Breast epithelium (tissue), 4 donors: ENCODE data around the gene FRMD3. TPM values are rescaled to one million over a fixed set of nuclear protein-coding genes. Genes with fewer than 3 reads are reported as not detected.

Experiments
- DNase-seq, 2 donors: peaks; one replicate each; pipeline ENCODE4 v3.0.0-alpha.2; 2019; ENCODE audit warnings: low spot score in 2 of 2
- H3K27ac ChIP-seq, 2 donors: fragments of 200-600 bp; sonication (generic) in 1 of 2; one replicate each; pipeline ENCODE4 v1.5.1; 2016 to 2019; ENCODE audit warnings: mild to moderate bottlenecking in 1 of 2
- H3K27me3 ChIP-seq, 2 donors: fragments of 200-600 bp; sonication (generic) in 1 of 2; one replicate each; pipeline versions ENCODE4 v1.5.1 to v1.6.0; 2017 to 2019; ENCODE audit warnings: control low read depth in 1 of 2, mild to moderate bottlenecking in 1 of 2
- H3K36me3 ChIP-seq: fragments of 200-600 bp; one replicate; pipeline ENCODE4 v1.5.1; 2019
- H3K4me1 ChIP-seq, 2 donors: fragments of 200-600 bp; sonication (generic); one replicate each; pipeline ENCODE4 v1.5.1; 2016 to 2019; ENCODE audit warnings: control low read depth in 1 of 2
- H3K4me3 ChIP-seq, 3 donors: fragments of 200-600 bp; sonication (generic); 1 replicate in 2 of 3; 2 replicates in 1 of 3; pipeline ENCODE4 v1.5.1; 2016 to 2019; ENCODE audit warnings: mild to moderate bottlenecking in 3 of 3, moderate library complexity in 2 of 3
- H3K9me3 ChIP-seq, 2 donors: fragments of 200-600 bp; sonication (generic) in 1 of 2; one replicate each; pipeline ENCODE4 v1.5.1; 2016 to 2019; ENCODE audit warnings: control low read depth in 1 of 2
- POLR2A ChIP-seq: fragments of 450-650 bp; IDR thresholded peaks from one replicate; pipeline ENCODE4 v1.6.1; 2016; ENCODE audit warnings: antibody characterized with exemption, mild to moderate bottlenecking, moderate library complexity
- POLR2AphosphoS5 ChIP-seq, 3 donors: sonication (generic); formaldehyde crosslinking; IDR thresholded peaks; one replicate each; pipeline ENCODE4 v1.6.1; 2017; ENCODE audit warnings: antibody characterized with exemption in 3 of 3
- intact Hi-C: fragments of 100-400 bp; cut with DNase I; formaldehyde crosslinking; loops from one replicate; pipeline ENCODE4 v1.15.1; 2023; ENCODE audit warnings: low total_unique reads
- total RNA-seq, 3 donors: library from RNA; depleted of rRNA; stranded (reverse); fragments of >200 nt; gene quantifications; one replicate each; pipeline ENCODE4 v1.1.0, GENCODE V29; 2016
- TF ChIP-seq, protein P1 (sequence below), 3 donors: fragments of 450-650 bp; IDR thresholded peaks; one replicate each; pipeline ENCODE4 v1.5.1; 2016 to 2017; ENCODE audit warnings: antibody characterized with exemption in 3 of 3, mild to moderate bottlenecking in 3 of 3, moderate library complexity in 3 of 3

FRMD3 gene
- total RNA-seq, 3 donors from 2014 or later, result 6.3 to 14.1 (median 14.1) TPM

DNA sequence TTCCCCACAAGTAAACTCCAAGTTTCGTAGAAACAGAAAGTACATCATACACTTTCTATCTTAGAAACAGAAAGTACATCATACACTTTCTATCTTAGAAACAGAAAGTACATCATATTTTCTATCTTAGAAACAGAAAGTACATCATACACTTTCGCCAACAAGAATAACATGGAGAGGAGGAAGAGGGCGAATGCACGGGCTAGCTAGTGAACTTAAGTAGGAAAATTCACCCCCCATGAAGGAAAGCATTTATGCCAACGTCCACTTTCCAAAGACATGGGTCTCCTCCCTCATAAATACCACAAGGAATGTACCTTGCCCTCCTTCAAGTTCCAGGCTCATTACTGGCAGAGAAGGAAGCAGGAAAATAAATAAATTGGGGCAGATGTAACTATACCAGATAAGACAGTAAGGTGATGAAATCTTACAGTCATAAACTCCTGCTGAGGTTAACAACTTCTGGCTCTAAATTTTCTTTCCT is 64.7 kb downstream of the FRMD3 start:
- TF ChIP-seq POLR2A (no peak), POLR2AphosphoS5 (IDR thresholded peaks at IDR 0.05) (no peak)
- TF ChIP-seq, protein P1, sequence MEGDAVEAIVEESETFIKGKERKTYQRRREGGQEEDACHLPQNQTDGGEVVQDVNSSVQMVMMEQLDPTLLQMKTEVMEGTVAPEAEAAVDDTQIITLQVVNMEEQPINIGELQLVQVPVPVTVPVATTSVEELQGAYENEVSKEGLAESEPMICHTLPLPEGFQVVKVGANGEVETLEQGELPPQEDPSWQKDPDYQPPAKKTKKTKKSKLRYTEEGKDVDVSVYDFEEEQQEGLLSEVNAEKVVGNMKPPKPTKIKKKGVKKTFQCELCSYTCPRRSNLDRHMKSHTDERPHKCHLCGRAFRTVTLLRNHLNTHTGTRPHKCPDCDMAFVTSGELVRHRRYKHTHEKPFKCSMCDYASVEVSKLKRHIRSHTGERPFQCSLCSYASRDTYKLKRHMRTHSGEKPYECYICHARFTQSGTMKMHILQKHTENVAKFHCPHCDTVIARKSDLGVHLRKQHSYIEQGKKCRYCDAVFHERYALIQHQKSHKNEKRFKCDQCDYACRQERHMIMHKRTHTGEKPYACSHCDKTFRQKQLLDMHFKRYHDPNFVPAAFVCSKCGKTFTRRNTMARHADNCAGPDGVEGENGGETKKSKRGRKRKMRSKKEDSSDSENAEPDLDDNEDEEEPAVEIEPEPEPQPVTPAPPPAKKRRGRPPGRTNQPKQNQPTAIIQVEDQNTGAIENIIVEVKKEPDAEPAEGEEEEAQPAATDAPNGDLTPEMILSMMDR (IDR thresholded peaks at IDR 0.05), result no peak
- H3K27me3 ChIP-seq, result no peaks in the 10 kb centered on the region
- H3K9me3 ChIP-seq, result no peaks in the 10 kb centered on the region
- H3K4me3 ChIP-seq, result peak overlapping the region in 1 of 3 donors; percentile 21
- intact Hi-C loops, result no loop called here
- no peaks in the 10 kb centered on the region for H3K36me3 ChIP-seq
- DNase-seq, result no peak
- H3K4me1 ChIP-seq, result no peaks in the 10 kb centered on the region
- peak overlapping the region in 1 of 2 donors; percentile 59 for H3K27ac ChIP-seq

DNA sequence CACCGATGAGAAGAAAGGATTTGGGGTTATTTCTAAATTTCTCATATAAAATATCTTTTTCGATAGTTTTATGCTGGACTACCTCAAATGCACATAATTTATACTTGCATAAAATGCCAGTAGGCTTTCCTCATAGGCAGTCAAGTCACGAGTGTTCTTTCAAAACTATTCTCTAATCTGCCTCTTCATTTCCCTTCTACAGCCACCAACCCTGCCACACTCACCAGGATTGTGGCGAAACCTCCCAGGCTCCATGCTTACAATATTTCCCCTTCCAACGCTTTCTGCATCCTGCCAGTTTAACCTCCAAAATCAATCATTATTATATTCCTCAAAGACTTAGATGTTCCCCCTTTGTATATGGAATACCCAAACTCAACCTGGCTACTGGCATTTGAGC is 65.4 kb downstream of the FRMD3 start:
- no peaks in the 10 kb centered on the region for H3K36me3 ChIP-seq
- peak overlapping the region in 1 of 2 donors; percentile 59 for H3K27ac ChIP-seq
- intact Hi-C loops, result no loop called here
- no peak overlapping the region for H3K4me3 ChIP-seq
- TF ChIP-seq POLR2AphosphoS5 (IDR thresholded peaks at IDR 0.05), result no peak
- no peak for TF ChIP-seq POLR2A
- TF ChIP-seq, protein P1 (IDR thresholded peaks at IDR 0.05), result no peak
- no peaks in the 10 kb centered on the region for H3K27me3 ChIP-seq
- H3K4me1 ChIP-seq, result no peaks in the 10 kb centered on the region
- no peak for DNase-seq
- no peaks in the 10 kb centered on the region for H3K9me3 ChIP-seq

DNA sequence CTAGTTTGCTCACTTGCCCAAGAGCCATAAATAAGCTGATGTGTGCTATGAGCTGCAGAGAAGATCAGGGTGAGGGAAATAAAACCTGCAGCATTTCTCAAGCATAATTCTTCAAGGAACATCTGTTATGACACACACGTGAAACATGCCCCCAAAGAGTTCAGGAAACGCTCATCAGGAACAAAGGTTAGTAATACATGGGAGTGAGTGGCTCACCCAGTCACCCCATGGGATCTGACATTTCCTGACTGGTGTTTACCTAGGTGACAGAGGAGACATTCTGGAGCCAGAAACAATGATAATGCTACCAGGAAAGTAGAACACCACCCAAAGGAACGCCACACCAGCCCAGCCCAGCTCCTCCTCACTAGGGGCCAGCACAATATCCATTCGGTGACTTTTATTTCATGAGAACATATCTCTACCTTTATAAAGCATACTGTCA is 66.0 kb downstream of the FRMD3 start:
- no peak overlapping the region for H3K27ac ChIP-seq

DNA sequence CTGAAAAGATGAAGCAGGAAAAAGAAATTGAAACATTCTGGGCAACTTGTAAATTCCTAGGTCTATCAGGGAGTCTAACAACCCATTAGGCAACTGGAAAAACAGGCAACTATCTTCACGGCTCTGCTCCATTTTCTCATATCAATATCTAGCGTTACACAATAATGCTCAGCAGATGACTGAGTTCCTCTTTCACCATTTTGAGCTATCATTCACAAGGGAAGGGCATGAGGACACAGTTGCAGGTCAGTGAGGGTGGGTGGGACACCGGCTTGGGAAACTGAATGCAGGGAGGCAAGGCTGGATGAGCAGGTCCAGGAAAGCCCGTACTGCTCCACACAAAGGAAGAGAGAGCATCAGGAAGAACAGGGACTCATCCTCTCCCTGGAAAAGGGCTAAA is 67.0 kb downstream of the FRMD3 start:
- Histone ChIP-seq H3K4me1 (no peaks in the 10 kb centered on the region), H3K27ac (peak overlapping the region in 1 of 2 donors; percentile 64), H3K27me3 (no peaks in the 10 kb centered on the region), H3K4me3 (no peak overlapping the region), H3K9me3 (no peaks in the 10 kb centered on the region), H3K36me3 (no peaks in the 10 kb centered on the region)
- intact Hi-C loops, result no loop called here
- TF ChIP-seq, protein P1 (IDR thresholded peaks at IDR 0.05), result no peak
- no peak for TF ChIP-seq POLR2AphosphoS5 (IDR thresholded peaks at IDR 0.05)
- no peak for TF ChIP-seq POLR2A
- DNase-seq, result no peak

More for the DNA sequence above, 66.0 kb downstream of the FRMD3 start:
- H3K27me3 ChIP-seq, result no peaks in the 10 kb centered on the region
- intact Hi-C loops, result no loop called here
- H3K4me3 ChIP-seq, result no peak overlapping the region
- TF ChIP-seq POLR2A (no peak), POLR2AphosphoS5 (IDR thresholded peaks at IDR 0.05) (no peak)
- TF ChIP-seq, protein P1 (IDR thresholded peaks at IDR 0.05), result no peak
- DNase-seq, result no peak
- H3K36me3 ChIP-seq, result no peaks in the 10 kb centered on the region
- no peaks in the 10 kb centered on the region for H3K9me3 ChIP-seq
- no peaks in the 10 kb centered on the region for H3K4me1 ChIP-seq

DNA sequence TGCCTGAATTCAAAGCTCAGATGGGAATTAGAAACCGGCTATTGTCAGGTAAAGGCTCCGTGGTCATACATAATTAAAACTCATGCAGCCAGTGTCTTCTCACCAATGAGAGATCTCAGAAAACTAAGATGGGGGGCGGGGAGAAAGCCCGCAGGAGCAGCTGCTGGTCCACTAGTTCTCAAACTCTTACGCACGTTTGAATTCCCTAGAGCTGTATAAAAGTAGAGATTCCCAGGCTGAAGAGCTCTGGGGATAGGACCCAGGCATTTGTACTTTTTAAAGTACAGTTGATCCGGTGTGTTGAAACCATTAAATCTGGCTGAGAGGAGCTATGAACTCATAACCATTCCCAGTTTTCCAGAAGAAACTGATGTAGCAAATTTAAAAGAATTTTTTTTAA is 68.5 kb downstream of the FRMD3 start:
- no peak overlapping the region for H3K4me3 ChIP-seq
- no peak overlapping the region for H3K27ac ChIP-seq
- no peaks in the 10 kb centered on the region for H3K36me3 ChIP-seq
- intact Hi-C loops, result no loop called here
- no peak for DNase-seq
- no peaks in the 10 kb centered on the region for H3K4me1 ChIP-seq
- no peaks in the 10 kb centered on the region for H3K27me3 ChIP-seq
- TF ChIP-seq POLR2A (no peak), POLR2AphosphoS5 (IDR thresholded peaks at IDR 0.05) (no peak)
- TF ChIP-seq, protein P1 (IDR thresholded peaks at IDR 0.05), result no peak
- H3K9me3 ChIP-seq, result no peaks in the 10 kb centered on the region
